K562 (cell line): ENCODE results near the gene ZNF277. TPM values are rescaled to one million over a fixed set of nuclear protein-coding genes. Genes with fewer than 3 reads are reported as not detected.

Experiments used
- ATAC-seq: fragments of 200-7000 bp; cut with Tn5 transposase; 3 replicates; pipeline ENCODE4 v1.9.1; 2020; ENCODE audit warnings: moderate library complexity
- BruUV-seq: library from RNA; stranded (reverse); fragments of 400-500 nt; replicated peaks from 2 replicates; lab custom pipeline; 2021; lab: Mats Ljungman, UMichigan
- CTCF ChIA-PET: fragments of 300-600 bp; formaldehyde crosslinking; extraction: SDS; loops from one replicate; lab custom pipeline; 2021; ENCODE audit warnings: low intra/inter-chr PET ratio; lab: Yijun Ruan, JAX
- POLR2A ChIA-PET: fragments of 300-600, 350-650 bp; sonication (Branson Sonifier 250); formaldehyde crosslinking; extraction: SDS; loops from one replicate; lab custom pipeline; 2021; ENCODE audit warnings: antibody characterized with exemption, inconsistent platforms; lab: Yijun Ruan, JAX
- DNase-seq, 4 experiments: peaks; one replicate each; pipeline versions ENCODE4 v3.0.0 to v3.0.0-alpha.2; 2011 to 2018; ENCODE audit warnings: low spot score in 3 of 4, mixed read lengths in 3 of 4; ENCODE audit errors: extremely low read depth in 1 of 4
- FAIRE-seq: peaks from 2 replicates; lab custom pipeline; 2011; peaks lifted over from hg19 to GRCh38; lab: Jason Lieb, UNC
- H2AFZ ChIP-seq: 2 replicates; pipeline ENCODE4 v1.6.0; 2011; ENCODE audit warnings: low read depth, low read length, control low read depth, inconsistent platforms
- H3K27ac ChIP-seq: fragments of 200-600 bp; 3 replicates; pipeline ENCODE4 v1.8.0; 2011; ENCODE audit warnings: low read depth, mild to moderate bottlenecking, control low read depth, inconsistent platforms, low read length, moderate library complexity, mixed read lengths; ENCODE audit errors: extremely low read depth
- H3K27me3 ChIP-seq, 2 experiments: fragments of 300-600 bp in 1 of 2; 2 replicates in 1 of 2; 3 replicates in 1 of 2; pipeline versions ENCODE4 v1.6.0 to v1.8.0; 2011; ENCODE audit warnings: inconsistent platforms in 2 of 2, low read length in 2 of 2, mild to moderate bottlenecking in 1 of 2, mixed read lengths in 1 of 2, moderate library complexity in 1 of 2; ENCODE audit not compliant: control insufficient read depth in 2 of 2, insufficient read depth in 2 of 2
- H3K36me3 ChIP-seq: fragments of 300-600 bp; 3 replicates; pipeline ENCODE4 v1.8.0; 2011; ENCODE audit warnings: mild to moderate bottlenecking, low read length, inconsistent platforms; ENCODE audit not compliant: control insufficient read depth, insufficient read depth
- H3K4me1 ChIP-seq, 2 experiments: fragments of 200-600 bp in 1 of 2; replicated peaks in 1 of 2; 2 replicates in 1 of 2; 3 replicates in 1 of 2; pipeline versions ENCODE4 v1.5.1 to v1.8.0; 2011; ENCODE audit warnings: inconsistent platforms in 2 of 2, low read length in 2 of 2, mild to moderate bottlenecking in 1 of 2, mixed read lengths in 1 of 2, moderate library complexity in 1 of 2; ENCODE audit not compliant: control insufficient read depth in 2 of 2, insufficient read depth in 2 of 2
- H3K4me2 ChIP-seq: 2 replicates; pipeline ENCODE4 v1.6.1; 2011; ENCODE audit warnings: low read length, control low read depth, inconsistent platforms, mixed read lengths; ENCODE audit not compliant: insufficient read depth
- H3K4me3 ChIP-seq: fragments of 200-600 bp; sonication (generic), shearing (Covaris generic); 2 replicates; pipeline ENCODE4 v1.5.1; 2016; ENCODE audit warnings: control low read depth, inconsistent platforms
- H3K79me2 ChIP-seq: fragments of 200-600 bp; 3 replicates; pipeline ENCODE4 v1.8.0; 2011; ENCODE audit warnings: low read length, inconsistent platforms; ENCODE audit not compliant: control insufficient read depth, insufficient read depth
- H3K9ac ChIP-seq, 2 experiments: 2 replicates each; pipeline versions ENCODE4 v1.6.0 to v1.6.1; 2011; ENCODE audit warnings: low read depth in 2 of 2, low read length in 2 of 2, control low read depth in 1 of 2, inconsistent platforms in 1 of 2, mild to moderate bottlenecking in 1 of 2, mixed read lengths in 1 of 2; ENCODE audit not compliant: insufficient read depth in 1 of 2
- H3K9me1 ChIP-seq: one replicate; pipeline ENCODE4 v1.6.0; 2011; ENCODE audit warnings: inconsistent platforms, mild to moderate bottlenecking, low read length, moderate library complexity; ENCODE audit not compliant: control insufficient read depth, insufficient read depth
- H3K9me3 ChIP-seq: replicated peaks from 2 replicates; pipeline ENCODE4 v1.5.1; 2011; ENCODE audit warnings: low read depth, low read length, inconsistent platforms; ENCODE audit not compliant: control insufficient read depth, insufficient read depth
- H4K20me1 ChIP-seq: replicated peaks from 2 replicates; pipeline ENCODE4 v1.6.1; 2011; ENCODE audit warnings: low read length, inconsistent platforms, mixed read lengths; ENCODE audit not compliant: control insufficient read depth, insufficient read depth
- MTA3 ChIP-seq: fragments of 450-650 bp; formaldehyde crosslinking; IDR thresholded peaks from 2 replicates; pipeline ENCODE4 v1.6.1; 2017; ENCODE audit warnings: mild to moderate bottlenecking, borderline replicate concordance
- NR2F6 ChIP-seq: fragments of 450-650 bp; formaldehyde crosslinking; IDR thresholded peaks from 2 replicates; pipeline ENCODE4 v1.4.0; 2020; ENCODE audit warnings: mild to moderate bottlenecking
- ZNF277 ChIP-seq: fragments of 250-450 bp; sonication (Bioruptor Pico); IDR thresholded peaks from 2 replicates; pipeline ENCODE4 v1.8.0; 2022; ENCODE audit warnings: inconsistent platforms, mild to moderate bottlenecking, moderate library complexity, borderline replicate concordance
- ZNF316 ChIP-seq: fragments of 450-650 bp; IDR thresholded peaks from 2 replicates; pipeline ENCODE4 v1.6.1; 2016
- ZNF318 ChIP-seq, 2 experiments: fragments of 450-650 bp; IDR thresholded peaks; 2 replicates each; pipeline ENCODE4 v1.6.1; 2016; ENCODE audit warnings: mild to moderate bottlenecking in 2 of 2, borderline replicate concordance in 1 of 2, low read depth in 1 of 2, moderate library complexity in 1 of 2
- WGBS: fragments of 100-300 bp; shearing (Covaris generic); methylation state at CpG from one replicate; pipeline ENCODE4 v1.1.6; 2016; ENCODE audit warnings: low coverage, mixed read lengths; ENCODE audit not compliant: insufficient coverage; ENCODE audit errors: missing lambda C conversion rate; 5-methylcytosine and 5-hydroxymethylcytosine counted together
- in situ Hi-C: fragments of 300-500 bp; cut with MboI; formaldehyde crosslinking; loops from 4 replicates; pipeline ENCODE4 v1.15.0; 2018; ENCODE audit warnings: inconsistent platforms, mixed read lengths
- intact Hi-C: fragments of 100-400 bp; cut with micrococcal nuclease; formaldehyde crosslinking; loops from 2 replicates; pipeline ENCODE4 v1.14.2; 2022
- polyA plus RNA-seq, 8 experiments: library from polyadenylated mRNA; depleted of rRNA in 4 of 8; stranded (reverse) in 5 of 8; unstranded in 3 of 8; fragments of >200 nt; fragmentation: Nextera tagmentation in 2 of 8; fragmentation: Illumina TruSeq in 1 of 8; extraction: Ambion mirVana in 2 of 8; extraction: Trizol in 1 of 8; gene quantifications; 2 replicates each; pipeline versions ENCODE4 v1.2.1 to v1.2.3, GENCODE V29; 2011 to 2014; ENCODE audit warnings: inconsistent platforms in 1 of 8, missing spikeins in 1 of 8
- total RNA-seq, 7 experiments: library from RNA; depleted of rRNA in 6 of 7; stranded (reverse); fragments of >200 nt in 6 of 7; fragmentation: Illumina TruSeq in 2 of 7; extraction: Trizol in 2 of 7; gene quantifications; 2 replicates each; pipeline versions ENCODE4 v1.2.1 to v1.2.3, GENCODE V29; 2011 to 2021; ENCODE audit warnings: low replicate concordance in 1 of 7

The ZNF277 gene
- total and polyA plus RNA-seq, 9 of the 15 experiments (the other 6 are each of a cell fraction or from before 2014, with no cell fraction given) = 18.8 to 33.5 (median 27.7) TPM

- H3K9me1 ChIP-seq = no peaks in the 10 kb centered on the region
- ChIA-PET POLR2A (no interaction called here), CTCF (no interaction called here)
- TF ChIP-seq ZNF316 (0 out of 2 replicates have a peak, but pooled peaks have one; percentile 22), ZNF277 (peak; percentile 80; the same call in 1 of the 2 replicates), NR2F6 (no peak)
- no peak overlapping the region for H2AFZ ChIP-seq
- WGBS = 29% methylated on average over 1 of the region's 1 CpG
- H3K27ac ChIP-seq = no peak overlapping the region
- H3K9ac ChIP-seq = no peak overlapping the region
- in situ Hi-C loops (no loop called here), intact Hi-C loops (no loop called here)
- H3K4me2 ChIP-seq = no peak overlapping the region
- no peak for ATAC-seq
- H4K20me1 ChIP-seq = no peaks in the 10 kb centered on the region
- no peaks in the 10 kb centered on the region for H3K9me3 ChIP-seq
- no peaks in the 10 kb centered on the region for H3K4me1 ChIP-seq
- no TSS peak for BruUV-seq
- DNase-seq = no peak
- H3K79me2 ChIP-seq = no peaks in the 10 kb centered on the region
- no peaks in the 10 kb centered on the region for H3K36me3 ChIP-seq
- H3K4me3 ChIP-seq = no peak overlapping the region
- no peaks in the 10 kb centered on the region for H3K27me3 ChIP-seq
- FAIRE-seq = no peak
Observed at GRCh38 chr7:112296432-112296831, 89.9 kb downstream of the ZNF277 start.

- Histone ChIP-seq H3K27ac (no peak overlapping the region), H3K9me1 (no peaks in the 10 kb centered on the region), H3K27me3 (no peaks in the 10 kb centered on the region), H3K4me3 (no peak overlapping the region), H3K9ac (no peak overlapping the region), H4K20me1 (no peaks in the 10 kb centered on the region), H3K4me1 (no peaks in the 10 kb centered on the region), H2AFZ (no peak overlapping the region), H3K79me2 (no peaks in the 10 kb centered on the region), H3K4me2 (no peak overlapping the region), H3K36me3 (no peaks in the 10 kb centered on the region), H3K9me3 (no peaks in the 10 kb centered on the region)
- BruUV-seq = no TSS peak
- FAIRE-seq = no peak
- intact Hi-C loops (no loop called here), in situ Hi-C loops (no loop called here)
- WGBS = 81% methylated on average over 3 of the region's 3 CpGs
- no peak for DNase-seq
- ChIA-PET POLR2A (no interaction called here), CTCF (no interaction called here)
- no peak for ATAC-seq
- TF ChIP-seq ZNF318 (IDR thresholded peaks at IDR 0.05; ENCODE audit: borderline replicate concordance in 1 of 2, low read depth in 1 of 2) = no peak
- no peak for TF ChIP-seq MTA3
Observed at GRCh38 chr7:112297681-112298080, 91.2 kb downstream of the ZNF277 start.
